BLaER1 treated with 17β-estradiol and CSF1 and Interleukin-3, amounts not matched to agents 10 nM and 100 nM (cell line): ENCODE measurements around the gene GPR173.
A peak's percentile ranks its signal among the peaks of the same experiment; 100 is the strongest.

ENCODE experiments used
- H3K27ac ChIP-seq, 11 experiments: shearing (Covaris generic); formaldehyde crosslinking; 2 replicates each; pipeline ENCODE4 v1.8.1; 2022
- H3K27me3 ChIP-seq, 11 experiments: shearing (Covaris generic); formaldehyde crosslinking; 2 replicates each; pipeline ENCODE4 v1.8.1; 2022
- H3K36me3 ChIP-seq, 11 experiments: shearing (Covaris generic); formaldehyde crosslinking; 2 replicates each; pipeline ENCODE4 v1.8.1; 2022
- H3K4me1 ChIP-seq, 10 experiments: shearing (Covaris generic); formaldehyde crosslinking; 2 replicates each; pipeline ENCODE4 v1.8.1; 2022
- H3K4me2 ChIP-seq, 11 experiments: shearing (Covaris generic); formaldehyde crosslinking; 2 replicates each; pipeline ENCODE4 v1.8.1; 2022
- H3K4me3 ChIP-seq, 10 experiments: shearing (Covaris generic); formaldehyde crosslinking; 2 replicates each; pipeline ENCODE4 v1.8.1; 2022
- H3K9ac ChIP-seq, 11 experiments: shearing (Covaris generic); formaldehyde crosslinking; 2 replicates each; pipeline ENCODE4 v1.8.1; 2022
- H3K9me3 ChIP-seq, 11 experiments: shearing (Covaris generic); formaldehyde crosslinking; replicated peaks in 1 of 11; 2 replicates each; pipeline ENCODE4 v1.8.1; 2022
- H4K20me1 ChIP-seq, 11 experiments: shearing (Covaris generic); formaldehyde crosslinking; 2 replicates each; pipeline ENCODE4 v1.8.1; 2022
- Cebpa-rat ChIP-seq, 11 experiments: shearing (Covaris generic); IDR thresholded peaks; 2 replicates each; pipeline ENCODE4 v1.8.1; 2022

GPR173 gene

GRCh38 chrX:53049127-53049517 lies 533 bp downstream of the GPR173 start:
- no peak for TF ChIP-seq Cebpa-rat (IDR thresholded peaks at IDR 0.05)
- H3K4me2 ChIP-seq, result peak overlapping the region; percentile 37 to 81 (median 73)
- H3K27me3 ChIP-seq, result peaks cover 30 to 44% (median 38%) of the 10 kb centered on the region in 11 experiments
- H3K4me3 ChIP-seq, result peak overlapping the region in 9 of 10 experiments; percentile 53 to 72 (median 62); a peak in 18 of 20 replicates
- peaks cover 18 to 33% (median 29%) of the 10 kb centered on the region in 10 experiments; a peak in 17 of 20 replicates for H3K4me1 ChIP-seq
- H3K27ac ChIP-seq, result no peak overlapping the region
- peaks cover 0 to 27% (median 9%) of the 10 kb centered on the region in 11 experiments; a peak in 7 of 22 replicates for H4K20me1 ChIP-seq
- H3K9me3 ChIP-seq, result no peaks in the 10 kb centered on the region; a peak in 1 of 22 replicates
- no peaks in the 10 kb centered on the region; a peak in 1 of 22 replicates for H3K36me3 ChIP-seq
- H3K9ac ChIP-seq, result peak overlapping the region in 10 of 11 experiments; percentile 32 to 86 (median 78); a peak in 16 of 22 replicates

- Histone ChIP-seq H3K4me3 (no peak overlapping the region; a peak in 2 of 20 replicates), H3K9me3 (no peaks in the 10 kb centered on the region), H3K9ac (no peak overlapping the region), H3K27ac (no peak overlapping the region), H3K4me2 (peak overlapping the region; percentile 37 to 81 (median 73); a peak in 21 of 22 replicates), H4K20me1 (peaks cover 0 to 27% (median 9%) of the 10 kb centered on the region in 11 experiments; a peak in 7 of 22 replicates), H3K36me3 (no peaks in the 10 kb centered on the region; a peak in 1 of 22 replicates), H3K27me3 (peaks cover 15 to 29% (median 21%) of the 10 kb centered on the region in 11 experiments; a peak in 21 of 22 replicates), H3K4me1 (peaks cover 18 to 33% (median 29%) of the 10 kb centered on the region in 10 experiments; a peak in 17 of 20 replicates)
- TF ChIP-seq Cebpa-rat (IDR thresholded peaks at IDR 0.05), result no peak
These were observed 2.3 kb downstream of the GPR173 start for GRCh38 chrX:53050841-53051240.

- Histone ChIP-seq H3K9me3 (no peaks in the 10 kb centered on the region), H3K27ac (no peak overlapping the region), H4K20me1 (peaks cover 0 to 29% (median 9%) of the 10 kb centered on the region in 11 experiments; a peak in 7 of 22 replicates), H3K36me3 (no peaks in the 10 kb centered on the region; a peak in 1 of 22 replicates), H3K4me3 (no peak overlapping the region), H3K9ac (no peak overlapping the region), H3K4me1 (peaks cover 5 to 15% (median 10%) of the 10 kb centered on the region in 10 experiments; a peak in 16 of 20 replicates), H3K27me3 (peaks cover 0 to 4% (median 0%) of the 10 kb centered on the region in 11 experiments; a peak in 4 of 22 replicates), H3K4me2 (no peak overlapping the region)
- TF ChIP-seq Cebpa-rat (IDR thresholded peaks at IDR 0.05), result no peak
These were observed 6.8 kb downstream of the GPR173 start for GRCh38 chrX:53055244-53055849.

GRCh38 chrX:53056292-53056691 lies 7.7 kb downstream of the GPR173 start:
- Histone ChIP-seq H3K9me3 (no peaks in the 10 kb centered on the region), H3K27me3 (peaks cover 0 to 5% (median 0%) of the 10 kb centered on the region in 11 experiments; a peak in 5 of 22 replicates), H3K4me1 (peaks cover 0 to 6% (median under 1%) of the 10 kb centered on the region in 10 experiments; a peak in 6 of 20 replicates), H3K27ac (no peak overlapping the region), H3K4me2 (no peak overlapping the region), H3K4me3 (no peak overlapping the region), H3K9ac (no peak overlapping the region), H3K36me3 (no peaks in the 10 kb centered on the region), H4K20me1 (peaks cover 0 to 19% (median under 1%) of the 10 kb centered on the region in 11 experiments; a peak in 6 of 22 replicates)
- TF ChIP-seq Cebpa-rat (IDR thresholded peaks at IDR 0.05), result no peak

- Histone ChIP-seq H3K9ac (no peak overlapping the region), H3K27ac (no peak overlapping the region), H3K27me3 (peaks cover 16 to 66% (median 51%) of the 10 kb centered on the region in 11 experiments), H3K4me2 (no peak overlapping the region), H3K4me1 (peaks cover 0 to 10% (median 0%) of the 10 kb centered on the region in 10 experiments; a peak in 6 of 20 replicates), H3K9me3 (no peaks in the 10 kb centered on the region), H3K36me3 (no peaks in the 10 kb centered on the region), H3K4me3 (no peak overlapping the region), H4K20me1 (peaks cover 0 to 7% (median 0%) of the 10 kb centered on the region in 11 experiments; a peak in 2 of 22 replicates)
- TF ChIP-seq Cebpa-rat (IDR thresholded peaks at IDR 0.05), result no peak
These were observed 16.5 kb downstream of the GPR173 start for GRCh38 chrX:53065104-53065503.

- Histone ChIP-seq H4K20me1 (peaks cover 0 to 14% (median 0%) of the 10 kb centered on the region in 11 experiments; a peak in 5 of 22 replicates), H3K27ac (no peak overlapping the region), H3K4me2 (no peak overlapping the region), H3K9ac (no peak overlapping the region), H3K4me1 (peaks cover 0 to 16% (median 11%) of the 10 kb centered on the region in 10 experiments; a peak in 16 of 20 replicates), H3K36me3 (no peaks in the 10 kb centered on the region), H3K9me3 (no peaks in the 10 kb centered on the region), H3K4me3 (no peak overlapping the region), H3K27me3 (peaks cover 18 to 45% (median 31%) of the 10 kb centered on the region in 11 experiments; a peak in 20 of 22 replicates)
- TF ChIP-seq Cebpa-rat (IDR thresholded peaks at IDR 0.05), result no peak
These were observed 22.5 kb downstream of the GPR173 start for GRCh38 chrX:53071064-53071463.

GRCh38 chrX:53071604-53072417 lies 23.2 kb downstream of the GPR173 start:
- Histone ChIP-seq H3K36me3 (no peaks in the 10 kb centered on the region), H3K4me3 (peak overlapping the region; percentile 51 to 68 (median 62)), H4K20me1 (peaks cover 0 to 14% (median 0%) of the 10 kb centered on the region in 11 experiments; a peak in 5 of 22 replicates), H3K9me3 (no peaks in the 10 kb centered on the region), H3K27ac (peak overlapping the region in 9 of 11 experiments; percentile 8 to 61 (median 54); a peak in 14 of 22 replicates), H3K9ac (peak overlapping the region; percentile 58 to 70 (median 65); a peak in 20 of 22 replicates), H3K27me3 (peaks cover 18 to 44% (median 29%) of the 10 kb centered on the region in 11 experiments; a peak in 20 of 22 replicates), H3K4me2 (peak overlapping the region; percentile 69 to 95 (median 85)), H3K4me1 (peaks cover 0 to 16% (median 11%) of the 10 kb centered on the region in 10 experiments; a peak in 16 of 20 replicates)
- no peak for TF ChIP-seq Cebpa-rat (IDR thresholded peaks at IDR 0.05)

- Histone ChIP-seq H4K20me1 (peaks cover 0 to 14% (median 0%) of the 10 kb centered on the region in 11 experiments; a peak in 5 of 22 replicates), H3K9me3 (no peaks in the 10 kb centered on the region), H3K4me1 (peaks cover 0 to 16% (median 11%) of the 10 kb centered on the region in 10 experiments; a peak in 16 of 20 replicates), H3K4me3 (peak overlapping the region; percentile 51 to 68 (median 62)), H3K27ac (peak overlapping the region in 10 of 11 experiments; percentile 8 to 61 (median 48); a peak in 16 of 22 replicates), H3K9ac (peak overlapping the region; percentile 58 to 70 (median 65); a peak in 21 of 22 replicates), H3K4me2 (peak overlapping the region; percentile 69 to 95 (median 85)), H3K36me3 (no peaks in the 10 kb centered on the region), H3K27me3 (peaks cover 16 to 47% (median 30%) of the 10 kb centered on the region in 11 experiments; a peak in 19 of 22 replicates)
- TF ChIP-seq Cebpa-rat (IDR thresholded peaks at IDR 0.05), result no peak
These were observed 24.0 kb downstream of the GPR173 start for GRCh38 chrX:53072418-53073114.
